Rectal smooth muscle tissue (tissue), 1 donor: ENCODE data around the gene GSDMA.
"Not testable (repeated sequence)": the region's sequence is repeated elsewhere in the genome, so short reads cannot be mapped to it uniquely, and the experiment has no call there.

Source experiments
- H3K27ac ChIP-seq: one replicate; pipeline ENCODE4 v1.7.0; 2013; ENCODE audit warnings: low read depth, low read length, inconsistent platforms
- H3K27me3 ChIP-seq: one replicate; pipeline ENCODE4 v1.7.0; 2013; ENCODE audit warnings: low read length; ENCODE audit not compliant: control insufficient read depth, insufficient read depth
- H3K36me3 ChIP-seq: one replicate; pipeline ENCODE4 v1.7.0; 2013; ENCODE audit warnings: low read length; ENCODE audit not compliant: control insufficient read depth, insufficient read depth
- H3K4me1 ChIP-seq: one replicate; pipeline ENCODE4 v1.7.0; 2013; ENCODE audit warnings: low read length; ENCODE audit not compliant: control insufficient read depth, insufficient read depth
- H3K4me3 ChIP-seq: one replicate; pipeline ENCODE4 v1.7.0; 2013; ENCODE audit warnings: low read length
- H3K9ac ChIP-seq: one replicate; pipeline ENCODE4 v1.7.0; 2013; ENCODE audit warnings: low read length

GSDMA gene

GRCh38 chr17:39937447-39937846 is 25.4 kb upstream of the GSDMA start:
- H3K4me1 ChIP-seq, result peaks cover 11% of the 10 kb centered on the region
- H3K4me3 ChIP-seq, result no peak overlapping the region
- no peaks in the 10 kb centered on the region for H3K27me3 ChIP-seq
- H3K27ac ChIP-seq, result no peak overlapping the region
- no peaks in the 10 kb centered on the region for H3K36me3 ChIP-seq
- H3K9ac ChIP-seq, result no peak overlapping the region

- no peak overlapping the region for H3K4me3 ChIP-seq
- peaks cover 11% of the 10 kb centered on the region for H3K4me1 ChIP-seq
- H3K27ac ChIP-seq, result no peak overlapping the region
- no peak overlapping the region for H3K9ac ChIP-seq
- no peaks in the 10 kb centered on the region for H3K36me3 ChIP-seq
- no peaks in the 10 kb centered on the region for H3K27me3 ChIP-seq
Measured at GRCh38 chr17:39938140-39938869, 24.5 kb upstream of the GSDMA start.

GRCh38 chr17:39939106-39939505 is 23.7 kb upstream of the GSDMA start:
- H3K27ac ChIP-seq, result no peak overlapping the region
- H3K4me3 ChIP-seq, result no peak overlapping the region
- no peaks in the 10 kb centered on the region for H3K27me3 ChIP-seq
- H3K36me3 ChIP-seq, result no peaks in the 10 kb centered on the region
- H3K9ac ChIP-seq, result no peak overlapping the region
- H3K4me1 ChIP-seq, result peaks cover 11% of the 10 kb centered on the region

DNA sequence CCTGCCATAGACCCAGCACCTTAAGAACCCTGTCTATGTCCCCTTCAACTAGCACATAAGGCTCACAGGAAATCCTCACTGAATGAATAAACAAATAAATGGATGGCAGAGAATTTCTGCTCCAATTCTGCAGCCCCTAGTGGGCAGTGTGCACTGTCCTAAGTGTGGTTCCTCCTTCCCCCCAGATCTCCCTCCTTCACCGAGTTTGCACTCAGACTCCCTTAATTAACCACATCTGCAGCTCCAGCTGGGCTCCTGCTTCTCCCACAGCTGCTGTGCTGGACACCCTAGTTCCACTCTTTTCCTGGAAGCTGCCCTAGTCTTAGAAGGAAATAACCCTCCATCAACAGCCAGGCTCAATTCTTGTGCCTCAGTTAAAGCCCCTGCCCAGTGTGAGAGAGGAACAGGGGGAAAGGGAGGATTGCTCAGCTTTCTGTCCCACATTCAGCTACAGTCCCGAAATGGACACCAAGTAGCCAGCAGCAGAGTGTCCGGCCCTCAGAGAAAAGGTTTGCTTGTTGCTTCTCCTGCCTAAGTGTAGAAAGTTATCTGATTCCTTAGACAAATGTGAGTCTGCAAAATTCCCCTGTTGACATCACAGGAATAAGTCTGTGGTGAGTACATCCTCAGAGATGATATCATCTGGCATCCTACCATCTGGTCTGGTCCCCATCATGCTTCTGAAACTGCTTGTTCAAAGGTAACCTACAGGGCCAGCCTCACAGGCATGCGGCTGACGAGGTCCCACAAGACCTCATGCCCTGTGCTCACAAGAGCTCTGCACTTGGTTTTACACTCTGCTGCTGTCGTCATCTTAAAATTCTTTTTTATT is 23.0 kb upstream of the GSDMA start:
- H3K27ac ChIP-seq, result peak overlapping the region; percentile 64
- no peaks in the 10 kb centered on the region for H3K27me3 ChIP-seq
- H3K9ac ChIP-seq, result no peak overlapping the region
- peaks cover 11% of the 10 kb centered on the region for H3K4me1 ChIP-seq
- no peaks in the 10 kb centered on the region for H3K36me3 ChIP-seq
- no peak overlapping the region for H3K4me3 ChIP-seq

- H3K27ac ChIP-seq, result no peak overlapping the region
- no peak overlapping the region for H3K9ac ChIP-seq
- H3K4me3 ChIP-seq, result no peak overlapping the region
- peaks cover 11% of the 10 kb centered on the region for H3K4me1 ChIP-seq
- no peaks in the 10 kb centered on the region for H3K27me3 ChIP-seq
- no peaks in the 10 kb centered on the region for H3K36me3 ChIP-seq
Measured at GRCh38 chr17:39943702-39944392, 19.0 kb upstream of the GSDMA start.

GRCh38 chr17:39944393-39944711 is 18.5 kb upstream of the GSDMA start:
- Histone ChIP-seq H3K4me3 (no peak overlapping the region), H3K9ac (no peak overlapping the region), H3K27me3 (no peaks in the 10 kb centered on the region), H3K4me1 (peaks cover 8% of the 10 kb centered on the region), H3K36me3 (no peaks in the 10 kb centered on the region), H3K27ac (no peak overlapping the region)

DNA sequence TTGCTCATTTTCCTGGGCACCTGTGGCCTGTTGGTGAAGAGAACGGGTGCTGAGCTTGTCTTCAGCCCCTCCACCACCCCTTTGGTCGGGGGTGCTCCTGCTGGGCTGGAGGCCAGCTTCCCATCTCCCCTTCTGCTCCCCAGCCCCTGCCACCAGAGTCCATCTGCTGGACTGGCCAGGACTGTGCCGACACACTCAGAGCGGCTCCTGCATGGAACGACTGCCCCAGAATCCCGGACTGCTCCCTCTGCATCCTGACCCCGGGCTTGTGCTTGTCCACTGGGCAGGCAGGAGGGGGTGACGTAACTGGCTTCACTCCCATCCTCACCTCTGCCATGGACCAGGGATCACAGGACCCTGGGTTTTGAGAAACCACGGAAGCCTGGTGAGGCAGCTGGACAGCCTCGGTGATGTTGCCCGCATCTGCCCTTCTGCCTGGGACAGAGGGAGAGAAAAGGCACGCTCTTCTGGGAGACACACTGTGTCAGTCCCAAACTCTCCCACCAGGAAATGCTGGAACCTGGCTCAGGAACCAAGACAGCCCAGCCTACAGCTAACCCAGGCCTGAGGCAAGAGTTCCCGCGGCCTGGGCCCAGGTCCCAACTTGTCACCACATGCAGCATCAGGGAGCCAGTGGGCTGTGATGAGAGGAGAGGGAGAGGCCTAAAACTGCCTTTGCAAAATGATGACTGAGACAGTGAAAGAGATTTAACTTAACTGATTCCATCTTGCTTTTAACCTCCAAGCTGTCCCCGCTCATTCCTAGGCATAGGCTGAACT is 16.1 kb upstream of the GSDMA start:
- no peak overlapping the region for H3K9ac ChIP-seq
- H3K27me3 ChIP-seq, result no peaks in the 10 kb centered on the region
- no peaks in the 10 kb centered on the region for H3K36me3 ChIP-seq
- H3K4me1 ChIP-seq, result no peaks in the 10 kb centered on the region
- no peak overlapping the region for H3K4me3 ChIP-seq
- no peak overlapping the region for H3K27ac ChIP-seq

- H3K27me3 ChIP-seq, H3K4me3 ChIP-seq, H3K36me3 ChIP-seq, H3K4me1 ChIP-seq, H3K27ac ChIP-seq, H3K9ac ChIP-seq: not testable (repeated sequence)
Measured at GRCh38 chr17:39948489-39948828, 14.3 kb upstream of the GSDMA start.

DNA sequence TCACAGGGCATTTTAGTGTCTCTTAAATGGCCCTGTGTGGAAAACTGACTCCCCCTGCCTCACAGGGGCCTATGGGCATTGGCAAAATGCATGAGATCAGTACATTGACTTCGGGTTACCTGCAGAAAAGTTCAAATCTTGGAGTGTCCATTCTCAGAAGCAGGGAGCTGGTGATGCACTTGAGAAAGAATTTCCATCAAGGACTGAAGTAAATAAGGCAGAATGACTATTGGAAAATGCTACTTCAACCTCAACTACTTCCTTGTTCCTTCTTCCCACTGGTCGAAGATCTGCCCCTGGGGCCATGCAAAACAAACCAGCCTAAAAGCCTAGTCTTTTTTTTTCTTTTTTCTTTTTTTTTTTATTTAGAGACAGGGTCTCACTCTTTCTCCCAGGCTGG is 13.8 kb upstream of the GSDMA start:
- no peak overlapping the region for H3K9ac ChIP-seq
- H3K4me1 ChIP-seq, result peaks cover 5% of the 10 kb centered on the region
- H3K27ac ChIP-seq, result no peak overlapping the region
- H3K27me3 ChIP-seq, result no peaks in the 10 kb centered on the region
- H3K4me3 ChIP-seq, result no peak overlapping the region
- no peaks in the 10 kb centered on the region for H3K36me3 ChIP-seq

- Histone ChIP-seq H3K4me3 (no peak overlapping the region), H3K4me1 (peaks cover 5% of the 10 kb centered on the region), H3K27me3 (no peaks in the 10 kb centered on the region), H3K27ac (no peak overlapping the region), H3K9ac (no peak overlapping the region), H3K36me3 (no peaks in the 10 kb centered on the region)
Measured at GRCh38 chr17:39950871-39951348, 11.9 kb upstream of the GSDMA start.

- Histone ChIP-seq H3K27me3 (no peaks in the 10 kb centered on the region), H3K36me3 (no peaks in the 10 kb centered on the region), H3K4me3 (peak overlapping the region; percentile 81), H3K27ac (no peak overlapping the region), H3K9ac (peak overlapping the region; percentile 87), H3K4me1 (peaks cover 5% of the 10 kb centered on the region)
Measured at GRCh38 chr17:39951924-39952679, 10.7 kb upstream of the GSDMA start.
